Aorta (tissue), 5 donors: ENCODE measurements around the gene TRIP13. TPM values are rescaled to one million over a fixed set of nuclear protein-coding genes. Genes with fewer than 3 reads are reported as not detected.

Source experiments
- ATAC-seq: fragments of 200-7000 bp; cut with Tn5 transposase; one replicate; pipeline ENCODE4 v1.9.1; 2022; ENCODE audit warnings: moderate library complexity; ENCODE audit not compliant: low FRiP score
- DNase-seq, 2 donors: peaks; one replicate each; pipeline ENCODE4 v3.0.0-alpha.2; 2020
- H3K27ac ChIP-seq, 2 donors: one replicate each; pipeline ENCODE4 v1.5.1; 2013; ENCODE audit warnings: low read length in 2 of 2, mild to moderate bottlenecking in 2 of 2, moderate library complexity in 2 of 2, control low read depth in 1 of 2, inconsistent platforms in 1 of 2, low read depth in 1 of 2
- H3K27me3 ChIP-seq, 2 donors: one replicate each; pipeline ENCODE4 v1.6.1; 2013; ENCODE audit warnings: control low read depth in 1 of 2, low read length in 1 of 2, mild to moderate bottlenecking in 1 of 2, moderate library complexity in 1 of 2; ENCODE audit not compliant: insufficient read depth in 2 of 2, control insufficient read depth in 1 of 2
- H3K36me3 ChIP-seq, 2 donors: one replicate each; pipeline ENCODE4 v1.6.1; 2013; ENCODE audit warnings: control low read depth in 1 of 2, low read length in 1 of 2, mild to moderate bottlenecking in 1 of 2; ENCODE audit not compliant: insufficient read depth in 2 of 2, control insufficient read depth in 1 of 2
- H3K4me1 ChIP-seq, 2 donors: one replicate each; pipeline ENCODE4 v1.6.1; 2013; ENCODE audit warnings: low read length in 2 of 2, control low read depth in 1 of 2, mild to moderate bottlenecking in 1 of 2, moderate library complexity in 1 of 2; ENCODE audit not compliant: insufficient read depth in 2 of 2, control insufficient read depth in 1 of 2
- H3K4me3 ChIP-seq, 2 donors: one replicate each; pipeline ENCODE4 v1.5.1; 2013; ENCODE audit warnings: low read length in 2 of 2, control low read depth in 1 of 2, mild to moderate bottlenecking in 1 of 2
- H3K9me3 ChIP-seq: one replicate; pipeline ENCODE4 v1.6.1; 2013; ENCODE audit warnings: mild to moderate bottlenecking, low read length; ENCODE audit not compliant: control insufficient read depth
- WGBS, 2 donors: extraction: QIAGEN DNeasy Blood & Tissue Kit; methylation state at CpG; one replicate each; pipeline ENCODE4 v1.1.7; 2013; 5-methylcytosine and 5-hydroxymethylcytosine counted together
- intact Hi-C, 2 donors: fragments of 100-400 bp; cut with DNase I; formaldehyde crosslinking; loops; one replicate each; pipeline versions ENCODE4 v1.14.2 to v1.15.0; 2022
- polyA plus RNA-seq, 2 donors: library from polyadenylated mRNA; stranded (reverse); fragments of 200-250 nt; gene quantifications; one replicate each; pipeline ENCODE4 v1.2.3, GENCODE V29; 2013
- total RNA-seq, 2 donors: library from RNA; stranded (reverse); fragmentation: NEBNext Ultra II Directional; extraction: Animal tissue kit (Norgen Biotek cat#: 25700); gene quantifications; one replicate each; pipeline ENCODE4 v1.2.1, GENCODE V29; 2021
- donor health status: healthy with polysubstance abuse.
- donor health status: Bipolar disorder and iron deficiency.
- donor health status: DM: no; HTN: no; CAD: no.
- donor health status: DM: no; HTN: no; CAD: no.
- donor health status: DM: yes; HTN: yes; CAD: no.

TRIP13 gene
- total and polyA plus RNA-seq, 4 donors: 0.28 to 1.3 (median 1.0) TPM

GRCh38 chr5:907366-907910 lies 14.8 kb downstream of the TRIP13 start:
- 96 to 98% methylated on average over 7 of the region's 7 CpGs for WGBS, 2 donors
- no peak for ATAC-seq
- no peaks in the 10 kb centered on the region for H3K36me3 ChIP-seq
- H3K9me3 ChIP-seq: no peaks in the 10 kb centered on the region
- intact Hi-C loops: no loop called here
- H3K4me3 ChIP-seq: no peak overlapping the region
- H3K27ac ChIP-seq: no peak overlapping the region
- H3K4me1 ChIP-seq: no peaks in the 10 kb centered on the region
- DNase-seq: no peak
- H3K27me3 ChIP-seq: no peaks in the 10 kb centered on the region

- no peaks in the 10 kb centered on the region for H3K9me3 ChIP-seq
- 97 to 99% methylated on average over 16 of the region's 16 CpGs for WGBS, 2 donors
- no peak for DNase-seq
- H3K27me3 ChIP-seq: no peaks in the 10 kb centered on the region
- no peak overlapping the region for H3K27ac ChIP-seq
- no peak overlapping the region for H3K4me3 ChIP-seq
- H3K36me3 ChIP-seq: no peaks in the 10 kb centered on the region
- ATAC-seq: no peak
- H3K4me1 ChIP-seq: no peaks in the 10 kb centered on the region
- intact Hi-C loops: no loop called here
Observed at GRCh38 chr5:908172-908571, 15.5 kb downstream of the TRIP13 start.

- ATAC-seq: no peak
- no peaks in the 10 kb centered on the region for H3K9me3 ChIP-seq
- WGBS, 2 donors: 93 to 97% methylated on average over 8 of the region's 8 CpGs
- no peaks in the 10 kb centered on the region for H3K4me1 ChIP-seq
- no peaks in the 10 kb centered on the region for H3K27me3 ChIP-seq
- no peaks in the 10 kb centered on the region for H3K36me3 ChIP-seq
- no peak for DNase-seq
- H3K4me3 ChIP-seq: no peak overlapping the region
- H3K27ac ChIP-seq: no peak overlapping the region
- intact Hi-C loops: no loop called here
Observed at GRCh38 chr5:909086-909485, 16.4 kb downstream of the TRIP13 start.

GRCh38 chr5:909994-910768 lies 17.5 kb downstream of the TRIP13 start:
- Histone ChIP-seq H3K27me3 (no peaks in the 10 kb centered on the region), H3K4me3 (no peak overlapping the region), H3K27ac (no peak overlapping the region), H3K9me3 (no peaks in the 10 kb centered on the region), H3K36me3 (no peaks in the 10 kb centered on the region), H3K4me1 (no peaks in the 10 kb centered on the region)
- DNase-seq (no peak), ATAC-seq (no peak)
- intact Hi-C loops: no loop called here
- WGBS, 2 donors: 93 to 96% methylated on average over 18 of the region's 18 CpGs

- WGBS, 2 donors: 98% methylated on average over 7 of the region's 7 CpGs
- no peaks in the 10 kb centered on the region for H3K36me3 ChIP-seq
- no peaks in the 10 kb centered on the region for H3K4me1 ChIP-seq
- intact Hi-C loops: no loop called here
- H3K4me3 ChIP-seq: no peak overlapping the region
- no peaks in the 10 kb centered on the region for H3K9me3 ChIP-seq
- DNase-seq: no peak
- H3K27me3 ChIP-seq: no peaks in the 10 kb centered on the region
- ATAC-seq: no peak
- no peak overlapping the region for H3K27ac ChIP-seq
Observed at GRCh38 chr5:910769-911160, 18.1 kb downstream of the TRIP13 start.

GRCh38 chr5:911601-912000 lies 18.9 kb downstream of the TRIP13 start:
- Histone ChIP-seq H3K27ac (no peak overlapping the region), H3K9me3 (no peaks in the 10 kb centered on the region), H3K4me3 (no peak overlapping the region), H3K36me3 (no peaks in the 10 kb centered on the region), H3K4me1 (no peaks in the 10 kb centered on the region), H3K27me3 (no peaks in the 10 kb centered on the region)
- intact Hi-C loops: no loop called here
- WGBS, 2 donors: 78 to 83% methylated on average over 11 of the region's 11 CpGs
- ATAC-seq (no peak), DNase-seq (no peak)

- Histone ChIP-seq H3K4me3 (no peak overlapping the region), H3K9me3 (no peaks in the 10 kb centered on the region), H3K27me3 (no peaks in the 10 kb centered on the region), H3K27ac (no peak overlapping the region), H3K36me3 (no peaks in the 10 kb centered on the region), H3K4me1 (no peaks in the 10 kb centered on the region)
- ATAC-seq: no peak
- no peak for DNase-seq
- intact Hi-C loops: no loop called here
- 94 to 95% methylated on average over 44 of the region's 44 CpGs for WGBS, 2 donors
Observed at GRCh38 chr5:912280-913091, 19.8 kb downstream of the TRIP13 start.

- H3K4me3 ChIP-seq: no peak overlapping the region
- intact Hi-C loops: no loop called here
- no peaks in the 10 kb centered on the region for H3K27me3 ChIP-seq
- 86 to 93% methylated on average over 14 of the region's 14 CpGs for WGBS, 2 donors
- H3K27ac ChIP-seq: no peak overlapping the region
- H3K4me1 ChIP-seq: no peaks in the 10 kb centered on the region
- H3K9me3 ChIP-seq: peaks cover 1% of the 10 kb centered on the region
- DNase-seq (no peak), ATAC-seq (no peak)
- H3K36me3 ChIP-seq: no peaks in the 10 kb centered on the region
Observed at GRCh38 chr5:914174-914573, 21.5 kb downstream of the TRIP13 start.
